Left lung (tissue), 10 donors: ENCODE measurements around the gene PTPRU. TPM values are rescaled to one million over a fixed set of nuclear protein-coding genes. Genes with fewer than 3 reads are reported as not detected.

Experiments used
- ATAC-seq: fragments of 200-7000 bp; cut with Tn5 transposase; one replicate; pipeline ENCODE4 v1.9.1; 2020; ENCODE audit warnings: moderate library complexity
- DNase-seq, 4 donors: peaks; one replicate each; pipeline ENCODE4 v3.0.0-alpha.2; 2013 to 2020
- H3K27ac ChIP-seq, 2 donors: fragments of 200-600 bp; sonication (generic) in 1 of 2; one replicate each; pipeline versions ENCODE4 v1.5.0 to v1.8.0; 2020 to 2021
- H3K27me3 ChIP-seq, 2 donors: fragments of 200-600 bp; sonication (generic) in 1 of 2; one replicate each; pipeline versions ENCODE4 v1.5.0 to v1.8.0; 2020 to 2021
- H3K36me3 ChIP-seq, 2 donors: fragments of 200-600 bp; sonication (generic) in 1 of 2; one replicate each; pipeline versions ENCODE4 v1.5.0 to v1.8.0; 2020 to 2021
- H3K4me1 ChIP-seq, 2 donors: fragments of 200-600 bp; one replicate each; pipeline ENCODE4 v1.8.0; 2021
- H3K4me3 ChIP-seq, 2 donors: fragments of 200-600 bp; sonication (generic) in 1 of 2; one replicate each; pipeline versions ENCODE4 v1.5.0 to v1.8.0; 2020 to 2021; ENCODE audit warnings: mild to moderate bottlenecking in 1 of 2
- H3K9me3 ChIP-seq, 2 donors: fragments of 200-600 bp; sonication (generic) in 1 of 2; one replicate each; pipeline versions ENCODE4 v1.5.0 to v1.8.0; 2020 to 2021
- CTCF ChIP-seq, 2 donors: fragments of 200-600 bp; sonication (generic) in 1 of 2; IDR thresholded peaks; one replicate each; pipeline versions ENCODE4 v1.5.0 to v1.8.0; 2021; ENCODE audit warnings: antibody characterized with exemption in 2 of 2
- intact Hi-C, 2 donors: fragments of 100-400 bp; cut with DNase I; formaldehyde crosslinking; loops; one replicate each; pipeline versions ENCODE4 v1.11.2 to v1.14.2; 2022
- polyA plus RNA-seq, 6 donors: library from polyadenylated mRNA; unstranded; fragments of 120-200 nt; gene quantifications; one replicate each; pipeline ENCODE4 v1.2.1, GENCODE V29; 2013; ENCODE audit not compliant: insufficient read length in 6 of 6
- total RNA-seq, 2 donors: library from RNA; stranded (reverse); fragmentation: NEBNext Ultra II Directional; extraction: Animal tissue kit (Norgen Biotek cat#: 25700); gene quantifications; one replicate each; pipeline ENCODE4 v1.2.1, GENCODE V29; 2021
- donor health status: DM: no; HTN: yes; CAD: no.
- donor health status: DM: no; HTN: no; CAD: no.

Gene PTPRU
- total and polyA plus RNA-seq, 8 donors: 15.5 to 45.4 (median 18.8) TPM

DNA sequence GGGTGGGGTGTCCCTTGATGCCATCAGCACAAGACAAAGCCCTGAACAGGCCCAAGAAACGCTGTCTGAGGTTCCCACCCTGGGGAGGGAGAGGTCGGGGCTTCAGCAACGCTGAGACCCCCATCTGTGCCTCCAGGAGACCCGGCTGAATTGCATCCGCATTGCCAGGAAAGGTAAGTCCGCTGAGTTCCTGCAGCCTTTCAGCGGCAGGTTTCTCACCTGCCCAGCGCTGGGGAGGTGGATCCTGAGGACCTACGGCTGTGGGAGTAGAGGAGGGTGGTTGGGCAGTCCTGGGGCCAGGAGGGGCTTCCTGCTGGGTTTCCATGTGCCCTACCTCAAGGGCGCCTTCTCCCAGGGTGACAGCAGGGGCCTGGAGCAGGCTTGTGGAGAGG, 47.5 kb downstream of the PTPRU start:
- intact Hi-C loops: no loop called here
- Histone ChIP-seq H3K9me3 (no peaks in the 10 kb centered on the region), H3K27me3 (no peaks in the 10 kb centered on the region), H3K27ac (no peak overlapping the region), H3K4me1 (peaks cover 0 to 3% of the 10 kb centered on the region in 2 donors), H3K4me3 (no peak overlapping the region), H3K36me3 (peaks cover 0 to 12% of the 10 kb centered on the region in 2 donors)
- no peak for ATAC-seq
- TF ChIP-seq CTCF (IDR thresholded peaks at IDR 0.05): no peak
- no peak for DNase-seq

- Histone ChIP-seq H3K9me3 (no peaks in the 10 kb centered on the region), H3K36me3 (peaks cover 0 to 7% of the 10 kb centered on the region in 2 donors), H3K27ac (no peak overlapping the region), H3K4me3 (no peak overlapping the region), H3K4me1 (peaks cover 0 to 3% of the 10 kb centered on the region in 2 donors), H3K27me3 (no peaks in the 10 kb centered on the region)
- intact Hi-C loops: no loop called here
- no peak for DNase-seq
- TF ChIP-seq CTCF (IDR thresholded peaks at IDR 0.05): no peak
- ATAC-seq: no peak
Measured at GRCh38 chr1:29284286-29284960, 48.1 kb downstream of the PTPRU start.

DNA sequence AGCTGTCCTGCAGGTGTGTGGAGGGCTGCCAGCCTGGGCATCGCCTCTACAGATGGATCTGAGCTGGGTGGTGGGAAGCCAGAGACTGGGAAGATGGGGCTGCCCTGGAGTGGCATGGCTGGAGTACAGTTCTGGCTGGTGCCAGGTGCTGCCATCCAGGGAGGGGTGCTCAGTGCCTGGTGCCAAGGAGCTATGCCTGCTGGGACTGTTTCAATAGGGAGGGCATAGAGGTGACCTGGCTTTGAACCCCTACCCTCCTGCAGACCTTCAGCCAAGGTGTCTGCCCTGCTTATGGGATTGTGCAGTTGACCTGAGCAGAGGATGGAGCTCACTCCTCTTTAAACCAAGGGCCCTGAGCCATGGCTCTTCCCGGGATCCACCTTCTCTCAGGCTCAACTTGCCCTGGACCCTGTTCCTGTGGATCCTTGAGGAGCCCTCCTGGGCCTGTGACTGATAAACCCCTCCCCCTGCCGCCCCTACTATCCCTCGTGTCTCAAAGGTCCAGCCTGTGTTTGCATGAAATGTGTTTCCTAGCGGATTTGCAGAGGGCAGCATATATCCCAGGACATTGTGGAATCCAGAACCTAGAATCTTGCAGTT, 48.7 kb downstream of the PTPRU start:
- H3K4me1 ChIP-seq: peaks cover 0 to 3% of the 10 kb centered on the region in 2 donors
- H3K9me3 ChIP-seq: no peaks in the 10 kb centered on the region
- H3K36me3 ChIP-seq: peaks cover 0 to 2% of the 10 kb centered on the region in 2 donors
- ATAC-seq (no peak), DNase-seq (no peak)
- H3K27me3 ChIP-seq: no peaks in the 10 kb centered on the region
- intact Hi-C loops: no loop called here
- H3K4me3 ChIP-seq: no peak overlapping the region
- H3K27ac ChIP-seq: no peak overlapping the region
- no peak for TF ChIP-seq CTCF (IDR thresholded peaks at IDR 0.05)

GRCh38 chr1:29285771-29286170, 49.4 kb downstream of the PTPRU start:
- no peak for DNase-seq
- H3K36me3 ChIP-seq: no peaks in the 10 kb centered on the region
- ATAC-seq: no peak
- H3K27ac ChIP-seq: no peak overlapping the region
- TF ChIP-seq CTCF (IDR thresholded peaks at IDR 0.05): no peak
- no peak overlapping the region for H3K4me3 ChIP-seq
- intact Hi-C loops: no loop called here
- H3K4me1 ChIP-seq: peaks cover 0 to 3% of the 10 kb centered on the region in 2 donors
- no peaks in the 10 kb centered on the region for H3K9me3 ChIP-seq
- H3K27me3 ChIP-seq: no peaks in the 10 kb centered on the region

GRCh38 chr1:29286194-29286767, 50.0 kb downstream of the PTPRU start:
- Histone ChIP-seq H3K4me3 (no peak overlapping the region), H3K4me1 (peaks cover 0 to 3% of the 10 kb centered on the region in 2 donors), H3K27ac (no peak overlapping the region), H3K36me3 (no peaks in the 10 kb centered on the region), H3K27me3 (no peaks in the 10 kb centered on the region), H3K9me3 (no peaks in the 10 kb centered on the region)
- TF ChIP-seq CTCF (IDR thresholded peaks at IDR 0.05): no peak
- no peak for DNase-seq
- ATAC-seq: no peak
- intact Hi-C loops: no loop called here
